Heart left ventricle (tissue), 13 donors: ENCODE data around the gene RUFY3.

Source experiments
- CTCF ChIP-seq, 12 donors: fragments of 200-600 bp; sonication (generic) in 4 of 12; IDR thresholded peaks; one replicate each; pipeline versions ENCODE4 v1.5.0 to v1.8.0; 2018 to 2022; ENCODE audit warnings: antibody characterized with exemption in 12 of 12, mild to moderate bottlenecking in 5 of 12
- POLR2A ChIP-seq, 2 donors: fragments of 450-650 bp; IDR thresholded peaks; one replicate each; pipeline ENCODE4 v1.6.1; 2017; ENCODE audit warnings: antibody characterized with exemption in 2 of 2, mild to moderate bottlenecking in 2 of 2, moderate library complexity in 2 of 2
- donor health status: ischemic (EF 13 %, LVEDD 7.1; RV severe dilation, severe dysfunction).
- donor health status: DM: no; HTN: yes; CAD: no.
- donor health status: DM: no; HTN: no; CAD: no.
- donor health status: ischemic (EF 25% LVEDD 6.9; RV normal size, moderate dysfunction).
- donor health status: ischemic (EF 25% LVEDD 5.7; RV mildly dilated, moderate dysfunction).
- donor health status: ischemic (EF 35%, LVEDD 5.7; RV mildly dilated, moderate dysfunction).
- donor health status: nonischemic (EF 11% LVEDD 7.7; RV severe dilation, severe dysfunction).
- donor health status: DM: yes; HTN: yes; CAD: no.
- donor health status: PGD.
- donor health status: ischemic (EF 29% LVEDD 5.4; RV normal size, mild dysfunction).
- donor health status: nonischemic (EF 23%, LVEDD 6.1; RV moderate dilation, normal function).

- no peak for TF ChIP-seq CTCF (IDR thresholded peaks at IDR 0.05)
- TF ChIP-seq POLR2A (IDR thresholded peaks at IDR 0.05): no peak
Measured at GRCh38 chr4:70829492-70829891, 107.7 kb downstream of the RUFY3 start.
